ENCODE measurements around the gene PPP1R18.

Gene PPP1R18

DNA sequence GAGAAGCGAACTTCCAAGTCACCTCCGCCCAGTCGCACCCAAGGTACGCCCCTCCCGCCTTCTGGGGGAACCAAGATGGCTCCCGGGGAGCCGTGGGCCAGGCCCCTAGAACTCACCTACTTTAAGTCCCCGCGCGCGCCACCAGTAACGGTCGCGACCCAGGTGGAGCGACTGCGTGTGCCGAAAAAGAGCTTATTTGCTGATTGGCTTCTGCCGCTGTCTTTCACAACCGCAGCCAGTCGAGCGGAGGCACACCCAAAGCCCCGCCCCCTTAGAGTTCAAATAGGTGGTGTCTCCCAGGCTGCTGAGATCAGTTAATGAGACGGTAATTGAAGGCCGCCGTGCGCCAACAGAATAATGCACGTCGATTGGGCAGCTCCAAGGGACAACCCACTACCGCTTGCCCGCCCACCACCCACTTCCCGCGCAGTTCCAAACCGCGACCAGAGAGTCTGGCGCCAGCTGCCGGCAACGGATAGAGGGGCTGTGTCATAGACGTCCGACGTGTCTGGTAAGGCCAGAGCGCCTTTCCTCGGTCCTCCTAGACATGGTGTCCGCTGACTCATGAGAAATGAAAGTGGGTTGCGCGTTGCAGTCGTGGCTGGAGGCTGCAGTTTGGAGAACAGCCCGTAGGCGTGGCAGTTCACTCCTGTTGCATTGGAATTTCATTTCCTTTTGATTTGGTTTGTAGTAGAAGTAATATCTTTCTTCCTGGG lies 30.8 kb upstream of the PPP1R18 start, which contains the start of gene MDC1:
TSS of gene MDC1 (minus strand) at position 153 of the 716 bp plus-strand sequence. CDS start 2,106 bp downstream, outside the sequence.
- peaks cover 4% of the 10 kb centered on the region; the same call in 1 of the 2 replicates for H3K4me1 ChIP-seq (ENCODE audit: insufficient read depth, low read length)
- no peaks in the 10 kb centered on the region for H3K27me3 ChIP-seq (ENCODE audit: insufficient read depth, low read length)
- peak within 1 kb of the TSS; percentile 96 for H3K27ac ChIP-seq (ENCODE audit: low read depth, low read length)
- H3K4me3 ChIP-seq (ENCODE audit: low read length): peak within 1 kb of the TSS; percentile 75
- peaks cover 36% of the 10 kb centered on the region for H3K36me3 ChIP-seq (ENCODE audit: insufficient read depth, low read length)
- H3K9me3 ChIP-seq (ENCODE audit: insufficient read depth, low read depth, low read length): no peaks in the 10 kb centered on the region
- WGBS: under 1% methylated on average over 48 of the region's 48 CpGs
- peak within 1 kb of the TSS; percentile 94 for H3K9ac ChIP-seq (ENCODE audit: low read depth, low read length)

DNA sequence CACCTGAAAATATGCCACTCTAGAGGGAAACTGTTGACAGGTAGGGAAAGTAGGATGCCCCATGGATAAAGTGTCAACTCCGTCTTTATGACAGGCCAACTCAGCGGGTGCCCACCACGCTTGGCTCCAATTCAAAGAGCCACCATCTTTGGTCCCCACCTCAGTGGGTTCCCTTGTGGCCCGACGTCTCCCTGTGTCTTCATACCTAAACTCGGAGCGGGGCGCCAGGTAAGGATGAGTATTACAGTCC lies 30.4 kb upstream of the PPP1R18 start:
- WGBS: 3% methylated on average over 8 of the region's 8 CpGs
- Histone ChIP-seq H3K4me1 (ENCODE audit: insufficient read depth, low read length) (peaks cover 4% of the 10 kb centered on the region; the same call in 1 of the 2 replicates), H3K4me3 (ENCODE audit: low read length) (peak overlapping the region; percentile 75), H3K27ac (ENCODE audit: low read depth, low read length) (peak overlapping the region; percentile 96), H3K9ac (ENCODE audit: low read depth, low read length) (peak overlapping the region; percentile 81), H3K27me3 (ENCODE audit: insufficient read depth, low read length) (no peaks in the 10 kb centered on the region), H3K36me3 (ENCODE audit: insufficient read depth, low read length) (peaks cover 38% of the 10 kb centered on the region), H3K9me3 (ENCODE audit: insufficient read depth, low read depth, low read length) (no peaks in the 10 kb centered on the region)

DNA sequence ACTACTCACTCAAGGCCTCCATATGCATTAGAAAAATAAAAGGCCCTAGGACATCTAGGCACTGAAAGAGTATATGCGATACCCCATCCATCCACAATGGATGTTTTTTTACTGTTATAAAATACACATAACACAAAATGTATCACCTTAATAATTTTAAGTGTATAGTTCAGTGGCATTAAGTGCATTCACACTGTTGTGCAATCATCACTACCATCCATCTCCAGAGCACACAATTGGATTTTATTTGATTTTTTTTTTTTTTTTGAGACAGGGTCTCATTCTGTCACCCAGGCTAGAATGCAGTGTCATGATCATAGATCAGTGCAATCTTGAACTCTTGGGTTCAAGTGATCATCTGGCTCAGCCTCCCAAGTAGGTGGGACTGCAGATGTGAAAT lies 27.8 kb upstream of the PPP1R18 start:
- H3K4me3 ChIP-seq (ENCODE audit: low read length): no peak overlapping the region
- no peak overlapping the region for H3K9ac ChIP-seq (ENCODE audit: low read depth, low read length)
- H3K36me3 ChIP-seq (ENCODE audit: insufficient read depth, low read length): peaks cover 58% of the 10 kb centered on the region
- no peak overlapping the region for H3K27ac ChIP-seq (ENCODE audit: low read depth, low read length)
- H3K9me3 ChIP-seq (ENCODE audit: insufficient read depth, low read depth, low read length): no peaks in the 10 kb centered on the region
- peaks cover 4% of the 10 kb centered on the region; the same call in 1 of the 2 replicates for H3K4me1 ChIP-seq (ENCODE audit: insufficient read depth, low read length)
- H3K27me3 ChIP-seq (ENCODE audit: insufficient read depth, low read length): no peaks in the 10 kb centered on the region
- no CpG with 5 or more reads among the region's 1 CpG for WGBS

DNA sequence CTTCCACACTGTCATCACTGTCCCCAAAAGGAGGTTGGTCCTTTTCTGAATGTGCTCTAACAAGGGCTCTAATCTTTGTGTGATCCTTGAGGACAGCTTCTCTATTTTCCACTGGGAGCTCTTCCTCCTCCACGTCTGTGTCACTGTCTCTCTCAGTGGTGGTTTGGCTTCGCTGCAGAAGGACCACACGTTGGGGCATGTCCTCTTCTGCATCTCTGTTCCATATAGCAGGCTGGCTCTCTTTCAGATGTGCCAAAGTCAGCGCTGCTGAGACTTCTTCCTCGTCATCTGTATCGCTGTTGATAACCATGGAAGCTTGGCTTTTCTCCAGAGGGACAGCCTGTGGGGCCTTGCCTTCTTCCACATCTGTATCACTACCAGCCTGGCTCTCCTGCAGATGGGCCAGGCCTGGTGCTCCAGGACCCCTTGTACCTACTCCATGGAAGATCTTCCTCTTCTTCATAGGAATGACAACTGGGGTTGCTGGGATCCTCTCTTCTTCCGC lies 26.0 kb upstream of the PPP1R18 start:
- Histone ChIP-seq H3K36me3 (ENCODE audit: insufficient read depth, low read length) (peaks cover 76% of the 10 kb centered on the region), H3K4me3 (ENCODE audit: low read length) (no peak overlapping the region), H3K9me3 (ENCODE audit: insufficient read depth, low read depth, low read length) (no peaks in the 10 kb centered on the region), H3K27ac (ENCODE audit: low read depth, low read length) (no peak overlapping the region), H3K4me1 (ENCODE audit: insufficient read depth, low read length) (no peaks in the 10 kb centered on the region), H3K9ac (ENCODE audit: low read depth, low read length) (no peak overlapping the region), H3K27me3 (ENCODE audit: insufficient read depth, low read length) (no peaks in the 10 kb centered on the region)
- WGBS: 95% methylated on average over 7 of the region's 7 CpGs

DNA sequence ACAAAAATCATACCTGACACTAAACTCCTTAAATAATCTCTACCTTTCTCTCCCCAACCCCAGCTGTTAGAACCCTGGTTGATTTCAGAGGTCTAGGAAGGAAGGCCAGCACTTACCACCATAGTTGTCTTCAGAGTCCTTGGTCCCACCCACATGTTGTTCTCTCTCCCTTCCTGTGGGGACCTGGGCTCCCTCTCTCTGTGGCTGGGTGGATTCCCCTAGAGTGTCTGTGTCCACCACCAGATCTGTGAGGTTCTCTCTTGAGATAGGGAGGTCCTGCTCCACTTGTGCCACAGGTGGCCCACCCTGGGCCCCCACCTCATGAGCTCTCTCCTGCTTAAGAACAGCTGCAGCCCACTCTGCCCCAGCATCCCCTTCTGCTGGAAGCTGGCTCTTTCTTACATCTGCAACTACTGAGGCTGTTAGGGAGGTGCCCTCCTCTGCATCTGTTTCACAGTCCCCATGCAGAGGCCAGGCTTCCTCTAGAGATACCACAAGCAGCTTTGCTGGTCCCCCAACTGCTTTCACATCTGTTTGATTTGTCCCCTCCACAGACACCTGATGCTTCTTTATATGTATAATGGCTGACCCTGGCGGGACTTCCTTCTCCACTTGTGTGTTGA lies 25.4 kb upstream of the PPP1R18 start:
- Histone ChIP-seq H3K9ac (ENCODE audit: low read depth, low read length) (no peak overlapping the region), H3K9me3 (ENCODE audit: insufficient read depth, low read depth, low read length) (no peaks in the 10 kb centered on the region), H3K4me3 (ENCODE audit: low read length) (no peak overlapping the region), H3K36me3 (ENCODE audit: insufficient read depth, low read length) (peaks cover 82% of the 10 kb centered on the region), H3K27ac (ENCODE audit: low read depth, low read length) (no peak overlapping the region), H3K4me1 (ENCODE audit: insufficient read depth, low read length) (no peaks in the 10 kb centered on the region), H3K27me3 (ENCODE audit: insufficient read depth, low read length) (no peaks in the 10 kb centered on the region)
- 100% methylated on average over 1 of the region's 1 CpG for WGBS

DNA sequence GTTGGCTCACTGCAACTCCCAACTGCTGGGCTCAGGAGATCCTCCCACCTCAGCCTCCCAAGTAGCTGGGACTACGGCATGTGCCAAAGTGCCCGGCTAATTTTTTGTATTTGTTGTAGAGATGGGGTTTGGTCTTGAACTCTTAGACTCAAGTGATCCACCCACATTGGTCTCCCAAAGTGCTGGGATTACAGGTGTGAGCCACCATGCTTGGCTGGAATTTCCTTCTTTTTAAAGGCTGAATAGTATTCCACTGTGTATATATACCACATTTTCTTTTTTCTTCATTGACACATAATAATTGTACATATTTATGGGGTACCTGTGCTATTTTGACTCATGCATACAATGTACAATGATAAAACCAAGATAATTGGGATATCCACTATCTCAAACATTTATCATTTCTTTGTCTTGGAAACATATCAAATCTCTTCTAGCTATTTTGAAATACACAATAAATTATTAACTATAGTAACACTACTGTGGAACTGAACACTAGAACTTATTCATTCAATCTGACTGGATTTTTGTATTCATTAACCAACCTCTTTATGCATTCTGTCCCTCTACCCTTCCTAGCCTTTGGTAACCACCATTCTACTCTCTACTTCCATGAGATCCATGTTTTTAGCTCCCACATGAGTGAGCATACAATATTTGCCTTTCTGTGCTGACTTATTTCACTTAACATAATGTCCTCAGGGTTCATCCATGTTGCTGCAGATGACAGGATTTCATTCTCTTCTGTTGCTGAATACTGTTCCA lies 22.8 kb upstream of the PPP1R18 start:
- WGBS: 100% methylated on average over 2 of the region's 2 CpGs
- no peaks in the 10 kb centered on the region for H3K9me3 ChIP-seq (ENCODE audit: insufficient read depth, low read depth, low read length)
- no peaks in the 10 kb centered on the region for H3K4me1 ChIP-seq (ENCODE audit: insufficient read depth, low read length)
- H3K27me3 ChIP-seq (ENCODE audit: insufficient read depth, low read length): no peaks in the 10 kb centered on the region
- peaks cover 92% of the 10 kb centered on the region for H3K36me3 ChIP-seq (ENCODE audit: insufficient read depth, low read length)
- H3K27ac ChIP-seq (ENCODE audit: low read depth, low read length): no peak overlapping the region
- no peak overlapping the region for H3K9ac ChIP-seq (ENCODE audit: low read depth, low read length)
- no peak overlapping the region for H3K4me3 ChIP-seq (ENCODE audit: low read length)

DNA sequence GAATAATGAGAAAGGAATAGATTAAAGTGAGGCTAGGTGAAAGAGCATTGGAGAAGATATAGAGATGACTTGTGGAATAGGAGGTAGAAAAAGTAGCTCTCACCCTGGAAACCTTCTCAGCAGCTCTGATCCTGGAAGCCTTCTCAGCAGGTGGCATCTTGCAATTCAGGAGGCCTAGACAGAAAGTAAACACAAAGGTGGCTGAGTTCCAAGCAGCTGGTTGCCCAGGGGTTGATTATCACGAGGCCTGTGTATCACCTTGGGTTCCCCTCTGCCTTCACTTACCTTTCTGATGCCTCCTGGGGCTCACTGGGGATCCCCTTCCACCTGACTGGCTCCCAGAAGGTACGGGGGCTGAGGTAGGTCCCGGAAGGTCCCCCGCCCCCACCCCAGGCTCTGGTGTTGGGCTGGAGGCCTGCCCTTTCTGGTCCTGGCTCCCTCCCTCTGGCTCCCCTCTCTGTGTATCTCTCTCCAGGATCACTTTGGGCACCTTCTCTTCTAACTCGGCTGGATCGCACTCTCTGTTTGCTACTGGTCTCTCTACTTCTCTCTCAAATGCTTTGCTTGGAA lies 20.9 kb upstream of the PPP1R18 start:
- Histone ChIP-seq H3K9me3 (ENCODE audit: insufficient read depth, low read depth, low read length) (no peaks in the 10 kb centered on the region), H3K36me3 (ENCODE audit: insufficient read depth, low read length) (peaks cover 92% of the 10 kb centered on the region), H3K4me3 (ENCODE audit: low read length) (no peak overlapping the region), H3K4me1 (ENCODE audit: insufficient read depth, low read length) (no peaks in the 10 kb centered on the region), H3K27me3 (ENCODE audit: insufficient read depth, low read length) (no peaks in the 10 kb centered on the region), H3K27ac (ENCODE audit: low read depth, low read length) (no peak overlapping the region), H3K9ac (ENCODE audit: low read depth, low read length) (no peak overlapping the region)
- 88% methylated on average over 6 of the region's 6 CpGs for WGBS

DNA sequence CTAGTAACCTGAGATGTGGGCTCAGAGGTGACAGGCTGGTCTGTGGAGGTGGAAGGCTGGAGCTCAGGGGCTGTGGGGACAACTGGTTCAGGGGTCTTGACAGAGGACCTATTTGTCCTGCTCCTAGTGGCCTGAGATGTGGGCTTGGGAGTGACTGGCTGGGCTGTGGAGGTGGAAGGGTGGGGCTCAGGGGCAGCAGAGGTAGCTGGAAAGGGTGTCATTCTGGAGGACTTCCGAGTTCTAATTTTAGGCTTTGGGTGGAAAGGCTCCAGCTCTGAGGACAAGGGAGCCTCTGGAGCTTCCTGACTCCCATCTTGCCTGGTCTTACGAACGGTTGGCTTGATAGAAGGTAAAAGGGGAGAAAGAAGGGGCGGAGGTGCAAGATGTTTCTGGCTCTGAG lies 19.2 kb upstream of the PPP1R18 start:
- no peak overlapping the region for H3K27ac ChIP-seq (ENCODE audit: low read depth, low read length)

DNA sequence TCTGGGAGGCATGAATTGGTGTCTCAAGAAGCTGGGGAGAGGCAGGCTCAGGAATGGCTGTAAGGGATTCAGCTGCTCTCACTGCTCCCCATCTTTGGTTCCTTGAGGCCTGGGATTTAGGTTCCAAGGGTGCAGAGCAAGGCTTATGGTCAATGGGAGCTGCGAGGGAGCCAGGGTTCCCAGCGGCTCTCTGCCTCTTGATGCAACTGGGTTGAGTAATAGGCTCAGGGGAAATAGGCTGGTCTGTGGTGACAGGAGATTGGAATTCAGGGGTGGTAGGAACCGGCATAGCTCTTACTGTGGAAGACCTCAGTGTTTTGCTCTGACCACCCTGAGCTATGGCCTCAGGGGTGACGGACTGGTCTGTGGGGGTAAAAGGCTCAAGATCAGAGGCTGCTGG lies 17.4 kb upstream of the PPP1R18 start:
- Histone ChIP-seq H3K4me1 (ENCODE audit: insufficient read depth, low read length) (no peaks in the 10 kb centered on the region; the same call in 1 of the 2 replicates), H3K36me3 (ENCODE audit: insufficient read depth, low read length) (peaks cover 83% of the 10 kb centered on the region), H3K4me3 (ENCODE audit: low read length) (no peak overlapping the region), H3K9me3 (ENCODE audit: insufficient read depth, low read depth, low read length) (no peaks in the 10 kb centered on the region), H3K9ac (ENCODE audit: low read depth, low read length) (no peak overlapping the region), H3K27ac (ENCODE audit: low read depth, low read length) (no peak overlapping the region), H3K27me3 (ENCODE audit: insufficient read depth, low read length) (no peaks in the 10 kb centered on the region)
- 96% methylated on average over 4 of the region's 4 CpGs for WGBS

More for the DNA sequence above, 19.2 kb upstream of the PPP1R18 start:
- Histone ChIP-seq H3K4me3 (ENCODE audit: low read length) (no peak overlapping the region), H3K27me3 (ENCODE audit: insufficient read depth, low read length) (no peaks in the 10 kb centered on the region), H3K4me1 (ENCODE audit: insufficient read depth, low read length) (no peaks in the 10 kb centered on the region), H3K36me3 (ENCODE audit: insufficient read depth, low read length) (peaks cover 86% of the 10 kb centered on the region), H3K9me3 (ENCODE audit: insufficient read depth, low read depth, low read length) (no peaks in the 10 kb centered on the region), H3K9ac (ENCODE audit: low read depth, low read length) (no peak overlapping the region)
- WGBS: 94% methylated on average over 4 of the region's 4 CpGs

DNA sequence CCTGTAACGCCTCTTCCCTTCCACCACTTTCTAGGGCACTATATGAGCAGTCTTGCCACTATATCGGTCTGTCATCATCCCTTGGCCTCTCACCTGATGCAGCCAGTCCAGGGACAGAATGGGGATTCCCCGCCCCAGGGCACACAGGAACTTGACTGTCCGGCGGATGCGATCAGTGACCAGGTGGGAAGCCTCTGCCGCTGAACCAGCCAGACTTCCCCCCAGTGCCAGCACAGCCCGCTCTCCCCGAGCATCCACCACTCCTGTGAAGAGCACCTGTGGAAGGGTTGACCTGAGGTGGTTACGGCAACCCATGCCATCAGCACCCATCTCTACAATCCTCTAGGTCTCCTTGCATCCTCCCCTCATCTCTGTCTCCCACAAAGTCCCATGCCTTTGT lies 16.6 kb upstream of the PPP1R18 start:
- H3K27me3 ChIP-seq (ENCODE audit: insufficient read depth, low read length): no peaks in the 10 kb centered on the region
- H3K9ac ChIP-seq (ENCODE audit: low read depth, low read length): no peak overlapping the region
- no peaks in the 10 kb centered on the region; the same call in 1 of the 2 replicates for H3K4me1 ChIP-seq (ENCODE audit: insufficient read depth, low read length)
- H3K36me3 ChIP-seq (ENCODE audit: insufficient read depth, low read length): peaks cover 75% of the 10 kb centered on the region
- 98% methylated on average over 10 of the region's 10 CpGs for WGBS
- H3K4me3 ChIP-seq (ENCODE audit: low read length): no peak overlapping the region
- no peak overlapping the region for H3K27ac ChIP-seq (ENCODE audit: low read depth, low read length)
- no peaks in the 10 kb centered on the region for H3K9me3 ChIP-seq (ENCODE audit: insufficient read depth, low read depth, low read length)

DNA sequence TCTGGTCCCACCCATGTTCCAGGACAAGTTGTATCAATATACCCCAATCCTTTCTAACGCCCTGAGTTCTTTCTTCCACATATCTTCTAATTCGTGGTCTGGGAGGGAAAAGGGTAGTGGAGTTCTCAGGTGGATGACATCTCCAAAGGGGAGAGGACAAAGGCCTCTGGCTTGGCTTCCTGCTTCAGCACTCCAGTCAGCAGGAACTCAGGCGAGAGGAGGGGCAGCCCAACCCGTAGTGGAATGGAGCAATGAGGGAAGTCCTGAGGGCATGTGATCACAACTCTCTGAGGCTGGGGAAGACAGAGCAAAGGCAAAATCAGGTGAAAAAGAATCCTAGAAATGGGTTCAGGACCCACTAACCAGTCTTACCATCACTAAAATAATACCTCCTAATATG lies 13.9 kb upstream of the PPP1R18 start:
- Histone ChIP-seq H3K27ac (ENCODE audit: low read depth, low read length) (0 out of 2 replicates have a peak overlapping the region, but pooled peaks have one; percentile 18), H3K9ac (ENCODE audit: low read depth, low read length) (no peak overlapping the region), H3K9me3 (ENCODE audit: insufficient read depth, low read depth, low read length) (no peaks in the 10 kb centered on the region), H3K4me3 (ENCODE audit: low read length) (no peak overlapping the region), H3K27me3 (ENCODE audit: insufficient read depth, low read length) (no peaks in the 10 kb centered on the region), H3K36me3 (ENCODE audit: insufficient read depth, low read length) (peaks cover 54% of the 10 kb centered on the region), H3K4me1 (ENCODE audit: insufficient read depth, low read length) (no peaks in the 10 kb centered on the region; the same call in 1 of the 2 replicates)
- 60% methylated on average over 4 of the region's 4 CpGs for WGBS

Data from HUES64 (cell line).